HG02884 (cell line): ENCODE data around the gene WWOX.

Source experiments
- ATAC-seq: cut with Tn5 transposase; IDR thresholded peaks from one replicate; pipeline ENCODE4 v1.9.1; 2021; ENCODE audit warnings: mild to moderate bottlenecking, moderate library complexity; ENCODE audit not compliant: unreplicated experiment

WWOX gene

GRCh38 chr16:78189121-78189520 lies 89.7 kb downstream of the WWOX start:
- no peak for ATAC-seq

- no peak for ATAC-seq
Observed at GRCh38 chr16:78192734-78193488, 93.5 kb downstream of the WWOX start.

GRCh38 chr16:78194948-78195347 lies 95.5 kb downstream of the WWOX start:
- no peak for ATAC-seq

GRCh38 chr16:78195797-78196196 lies 96.3 kb downstream of the WWOX start:
- no peak for ATAC-seq

GRCh38 chr16:78196502-78196901 lies 97.0 kb downstream of the WWOX start:
- ATAC-seq: no peak

- no peak for ATAC-seq
Observed at GRCh38 chr16:78198288-78198687, 98.8 kb downstream of the WWOX start.

- no peak for ATAC-seq
Observed at GRCh38 chr16:78199325-78200022, 100.0 kb downstream of the WWOX start.

GRCh38 chr16:78200023-78200389 lies 100.6 kb downstream of the WWOX start:
- no peak for ATAC-seq

GRCh38 chr16:78200623-78201096 lies 101.2 kb downstream of the WWOX start:
- no peak for ATAC-seq

- ATAC-seq: no peak
Observed at GRCh38 chr16:78205506-78205905, 106.1 kb downstream of the WWOX start.

GRCh38 chr16:78206623-78207223 lies 107.3 kb downstream of the WWOX start:
- no peak for ATAC-seq

- no peak for ATAC-seq
Observed at GRCh38 chr16:78209951-78210661, 110.7 kb downstream of the WWOX start.

GRCh38 chr16:78211020-78211599 lies 111.7 kb downstream of the WWOX start:
- ATAC-seq: no peak

- no peak for ATAC-seq
Observed at GRCh38 chr16:78211946-78212345, 112.5 kb downstream of the WWOX start.

- ATAC-seq: no peak
Observed at GRCh38 chr16:78212674-78213073, 113.2 kb downstream of the WWOX start.

GRCh38 chr16:78213751-78214150 lies 114.3 kb downstream of the WWOX start:
- no peak for ATAC-seq

- no peak for ATAC-seq
Observed at GRCh38 chr16:78215222-78215621, 115.8 kb downstream of the WWOX start.

GRCh38 chr16:78216166-78216745 lies 116.8 kb downstream of the WWOX start:
- ATAC-seq: no peak

- no peak for ATAC-seq
Observed at GRCh38 chr16:78217276-78217675, 117.8 kb downstream of the WWOX start.

GRCh38 chr16:78218279-78218678 lies 118.8 kb downstream of the WWOX start:
- ATAC-seq: no peak
